Suprapubic skin (tissue), 4 donors: ENCODE data around the gene DENND4C.
"Not testable (repeated sequence)": the region's sequence is repeated elsewhere in the genome, so short reads cannot be mapped to it uniquely, and the experiment has no call there.

ENCODE experiments used
- POLR2A ChIP-seq, 2 donors: fragments of 450-650 bp; IDR thresholded peaks; one replicate each; pipeline ENCODE4 v1.6.1; 2017; ENCODE audit warnings: antibody characterized with exemption in 2 of 2, mild to moderate bottlenecking in 2 of 2, moderate library complexity in 2 of 2
- POLR2AphosphoS5 ChIP-seq, 3 donors: sonication (generic); formaldehyde crosslinking; IDR thresholded peaks; one replicate each; pipeline ENCODE4 v1.6.1; 2017; ENCODE audit warnings: antibody characterized with exemption in 3 of 3
- TF ChIP-seq, protein P1 (sequence below), 2 donors: fragments of 200-600 bp in 1 of 2; fragments of 450-650 bp in 1 of 2; sonication (generic) in 1 of 2; IDR thresholded peaks; one replicate each; pipeline ENCODE4 v1.5.1; 2016 to 2019; ENCODE audit warnings: antibody characterized with exemption in 2 of 2, mild to moderate bottlenecking in 1 of 2, moderate library complexity in 1 of 2

DNA sequence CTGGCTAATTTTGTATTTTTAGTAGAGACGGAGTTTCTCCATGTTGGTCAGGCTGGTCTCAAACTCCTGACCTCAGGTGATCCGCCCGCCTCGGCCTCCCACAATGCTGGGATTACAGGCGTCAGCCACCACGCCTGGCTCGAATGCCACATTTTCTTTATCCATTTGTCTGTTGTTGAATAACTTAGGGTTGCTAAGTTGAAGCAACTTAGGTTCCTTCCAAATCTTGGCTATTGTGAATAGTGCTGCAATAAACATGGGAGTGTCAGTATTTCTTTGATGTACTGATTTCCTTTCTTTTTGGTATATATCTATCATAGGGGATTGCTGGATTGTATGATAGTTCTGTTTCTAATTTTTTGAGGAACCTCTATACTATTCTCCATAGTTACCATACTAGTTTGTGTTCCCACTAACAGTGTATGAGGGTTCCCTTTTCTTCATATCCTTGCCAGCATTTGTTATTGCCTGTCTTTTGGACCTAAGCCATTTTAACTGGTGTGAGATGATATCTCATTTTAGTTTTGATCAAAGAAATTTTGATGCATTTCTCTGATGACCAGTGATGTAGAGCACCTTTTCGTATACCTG is 29.3 kb downstream of the DENND4C start:
- TF ChIP-seq POLR2AphosphoS5, POLR2A (IDR thresholded peaks at IDR 0.05): not testable (repeated sequence)
- TF ChIP-seq, protein P1, sequence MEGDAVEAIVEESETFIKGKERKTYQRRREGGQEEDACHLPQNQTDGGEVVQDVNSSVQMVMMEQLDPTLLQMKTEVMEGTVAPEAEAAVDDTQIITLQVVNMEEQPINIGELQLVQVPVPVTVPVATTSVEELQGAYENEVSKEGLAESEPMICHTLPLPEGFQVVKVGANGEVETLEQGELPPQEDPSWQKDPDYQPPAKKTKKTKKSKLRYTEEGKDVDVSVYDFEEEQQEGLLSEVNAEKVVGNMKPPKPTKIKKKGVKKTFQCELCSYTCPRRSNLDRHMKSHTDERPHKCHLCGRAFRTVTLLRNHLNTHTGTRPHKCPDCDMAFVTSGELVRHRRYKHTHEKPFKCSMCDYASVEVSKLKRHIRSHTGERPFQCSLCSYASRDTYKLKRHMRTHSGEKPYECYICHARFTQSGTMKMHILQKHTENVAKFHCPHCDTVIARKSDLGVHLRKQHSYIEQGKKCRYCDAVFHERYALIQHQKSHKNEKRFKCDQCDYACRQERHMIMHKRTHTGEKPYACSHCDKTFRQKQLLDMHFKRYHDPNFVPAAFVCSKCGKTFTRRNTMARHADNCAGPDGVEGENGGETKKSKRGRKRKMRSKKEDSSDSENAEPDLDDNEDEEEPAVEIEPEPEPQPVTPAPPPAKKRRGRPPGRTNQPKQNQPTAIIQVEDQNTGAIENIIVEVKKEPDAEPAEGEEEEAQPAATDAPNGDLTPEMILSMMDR (IDR thresholded peaks at IDR 0.05) = not testable (repeated sequence)
